ENCODE results near the gene ATP8A2.

GRCh38 chr13:25766576-25766975 lies 394.8 kb downstream of the ATP8A2 start:
- TF ChIP-seq SUZ12 (IDR thresholded peaks at IDR 0.05; ENCODE audit: extremely low read depth, insufficient read depth, insufficient read length) (no peak), YY1 (IDR thresholded peaks at IDR 0.05; ENCODE audit: insufficient read depth, insufficient read length) (no peak)

Data from NT2/D1 (cell line).